SK-N-SH treated with all-trans-retinoic acid at 6 μM for 48 hours (cell line): ENCODE data around the gene SLC5A10.

ENCODE experiments used
- ATAC-seq: fragments of 200-7000 bp; cut with Tn5 transposase; 3 replicates; pipeline ENCODE4 v1.9.1; 2020; ENCODE audit warnings: mild to moderate bottlenecking, moderate library complexity
- ARNTL ChIP-seq: fragments of 450-650 bp; formaldehyde crosslinking; IDR thresholded peaks from 2 replicates; pipeline ENCODE4 v1.5.0; 2020; ENCODE audit warnings: low read depth, mild to moderate bottlenecking, moderate library complexity, borderline replicate concordance
- BACH2 ChIP-seq: fragments of 250-450 bp; sonication (Bioruptor Pico); IDR thresholded peaks from 2 replicates; pipeline ENCODE4 v1.9.0; 2021; ENCODE audit warnings: mild to moderate bottlenecking, borderline replicate concordance
- GLIS3 ChIP-seq: fragments of 250-450 bp; sonication (Bioruptor Pico); IDR thresholded peaks from 2 replicates; pipeline ENCODE4 v1.5.0; 2020; ENCODE audit warnings: mild to moderate bottlenecking, moderate library complexity
- ISL1 ChIP-seq: fragments of 250-450 bp; sonication (Bioruptor Pico); IDR thresholded peaks from 2 replicates; pipeline ENCODE4 v2.1.2; 2022; ENCODE audit warnings: mild to moderate bottlenecking, moderate library complexity
- PPARA ChIP-seq: fragments of 250-450 bp; sonication (Bioruptor Pico); IDR thresholded peaks from 2 replicates; pipeline ENCODE4 v1.5.0; 2020; ENCODE audit warnings: mild to moderate bottlenecking, borderline replicate concordance
- SNAI2 ChIP-seq: fragments of 250-450 bp; sonication (Bioruptor Pico); IDR thresholded peaks from 2 replicates; pipeline ENCODE4 v1.5.0; 2020; ENCODE audit warnings: mild to moderate bottlenecking, moderate library complexity
- TCF4 ChIP-seq: fragments of 250-450 bp; sonication (Bioruptor Pico); IDR thresholded peaks from 2 replicates; pipeline ENCODE4 v1.8.0; 2021; ENCODE audit warnings: mild to moderate bottlenecking, moderate library complexity, borderline replicate concordance
- TOX ChIP-seq: fragments of 250-450 bp; sonication (Bioruptor Pico); IDR thresholded peaks from 2 replicates; pipeline ENCODE4 v1.8.0; 2021; ENCODE audit warnings: mild to moderate bottlenecking, moderate library complexity, borderline replicate concordance
- ZC3H10 ChIP-seq: fragments of 250-450 bp; sonication (Bioruptor Pico); IDR thresholded peaks from 2 replicates; pipeline ENCODE4 v1.5.1; 2021; ENCODE audit warnings: mild to moderate bottlenecking, moderate library complexity
- ZFP3 ChIP-seq: fragments of 250-450 bp; sonication (Bioruptor Pico); IDR thresholded peaks from 2 replicates; pipeline ENCODE4 v1.5.0; 2020; ENCODE audit warnings: mild to moderate bottlenecking, moderate library complexity
- ZFP30 ChIP-seq: fragments of 450-650 bp; formaldehyde crosslinking; IDR thresholded peaks from 2 replicates; pipeline ENCODE4 v1.5.0; 2022; ENCODE audit warnings: mild to moderate bottlenecking, moderate library complexity
- ZNF565 ChIP-seq: fragments of 450-650 bp; formaldehyde crosslinking; conservative IDR thresholded peaks from 2 replicates; pipeline ENCODE4 v1.5.0; 2020; ENCODE audit warnings: low read depth, mild to moderate bottlenecking, moderate library complexity
- ZNF8 ChIP-seq: fragments of 450-650 bp; formaldehyde crosslinking; IDR thresholded peaks from 2 replicates; pipeline ENCODE4 v1.5.0; 2020; ENCODE audit warnings: mild to moderate bottlenecking, moderate library complexity
- TF ChIP-seq, protein P1 (sequence below): fragments of 250-450 bp; sonication (Bioruptor Pico); IDR thresholded peaks from 2 replicates; pipeline ENCODE4 v1.5.1; 2020; ENCODE audit warnings: low read depth, mild to moderate bottlenecking, moderate library complexity
- TF ChIP-seq, protein P2 (sequence below): fragments of 250-450 bp; sonication (Bioruptor Pico); IDR thresholded peaks from 2 replicates; pipeline ENCODE4 v1.5.0; 2020; ENCODE audit warnings: mild to moderate bottlenecking, moderate library complexity
- TF ChIP-seq, protein P3 (sequence below): fragments of 250-450 bp; sonication (Bioruptor Pico); IDR thresholded peaks from 2 replicates; pipeline ENCODE4 v1.8.0; 2020; ENCODE audit warnings: mild to moderate bottlenecking, moderate library complexity, borderline replicate concordance

SLC5A10 gene

DNA sequence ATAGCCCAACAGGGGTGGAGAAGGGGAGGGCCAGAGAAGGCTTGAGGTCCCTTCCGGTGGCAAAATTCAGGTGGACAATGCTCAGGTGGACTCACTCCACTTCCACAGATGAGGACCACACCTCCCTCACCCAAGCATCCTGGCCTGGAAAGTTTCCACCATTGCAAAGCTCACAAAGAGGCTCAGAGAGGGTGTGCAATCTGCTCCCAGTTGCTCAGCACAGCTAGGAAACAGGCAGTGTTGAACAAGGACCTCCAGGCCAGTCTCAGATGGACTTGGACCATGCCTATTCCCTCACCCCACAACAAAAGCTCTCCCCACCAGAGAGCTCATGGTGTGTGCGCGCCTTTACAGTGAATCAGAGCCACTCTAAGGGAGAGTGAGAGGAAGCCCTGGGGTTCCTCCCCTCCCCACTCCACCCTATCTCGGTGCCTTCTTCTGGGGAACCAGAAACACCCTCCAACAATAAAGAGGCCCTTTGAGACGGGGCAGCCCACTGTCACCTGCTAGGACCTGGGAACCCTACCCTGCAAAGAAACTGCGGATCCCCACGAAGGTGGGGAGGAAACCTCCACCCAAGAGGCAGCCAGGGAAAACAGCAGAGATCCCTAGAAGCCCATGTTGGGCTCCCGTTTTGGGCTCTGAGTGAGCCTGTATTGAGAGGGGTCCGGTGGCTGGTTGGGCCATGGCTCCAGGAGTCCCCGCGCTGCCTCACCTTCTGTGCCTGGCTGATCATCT is 51.0 kb downstream of the SLC5A10 start:
- TF ChIP-seq, protein P1, sequence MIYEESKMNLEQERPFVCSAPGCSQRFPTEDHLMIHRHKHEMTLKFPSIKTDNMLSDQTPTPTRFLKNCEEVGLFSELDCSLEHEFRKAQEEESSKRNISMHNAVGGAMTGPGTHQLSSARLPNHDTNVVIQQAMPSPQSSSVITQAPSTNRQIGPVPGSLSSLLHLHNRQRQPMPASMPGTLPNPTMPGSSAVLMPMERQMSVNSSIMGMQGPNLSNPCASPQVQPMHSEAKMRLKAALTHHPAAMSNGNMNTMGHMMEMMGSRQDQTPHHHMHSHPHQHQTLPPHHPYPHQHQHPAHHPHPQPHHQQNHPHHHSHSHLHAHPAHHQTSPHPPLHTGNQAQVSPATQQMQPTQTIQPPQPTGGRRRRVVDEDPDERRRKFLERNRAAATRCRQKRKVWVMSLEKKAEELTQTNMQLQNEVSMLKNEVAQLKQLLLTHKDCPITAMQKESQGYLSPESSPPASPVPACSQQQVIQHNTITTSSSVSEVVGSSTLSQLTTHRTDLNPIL (CRISPR knock-in tag), result no peak
- TF ChIP-seq TOX (CRISPR knock-in tag) (no peak), ISL1 (CRISPR knock-in tag) (no peak), TCF4 (no peak)
- TF ChIP-seq, all 23 proteins: peak for 0
- ATAC-seq, result peak; percentile 17

DNA sequence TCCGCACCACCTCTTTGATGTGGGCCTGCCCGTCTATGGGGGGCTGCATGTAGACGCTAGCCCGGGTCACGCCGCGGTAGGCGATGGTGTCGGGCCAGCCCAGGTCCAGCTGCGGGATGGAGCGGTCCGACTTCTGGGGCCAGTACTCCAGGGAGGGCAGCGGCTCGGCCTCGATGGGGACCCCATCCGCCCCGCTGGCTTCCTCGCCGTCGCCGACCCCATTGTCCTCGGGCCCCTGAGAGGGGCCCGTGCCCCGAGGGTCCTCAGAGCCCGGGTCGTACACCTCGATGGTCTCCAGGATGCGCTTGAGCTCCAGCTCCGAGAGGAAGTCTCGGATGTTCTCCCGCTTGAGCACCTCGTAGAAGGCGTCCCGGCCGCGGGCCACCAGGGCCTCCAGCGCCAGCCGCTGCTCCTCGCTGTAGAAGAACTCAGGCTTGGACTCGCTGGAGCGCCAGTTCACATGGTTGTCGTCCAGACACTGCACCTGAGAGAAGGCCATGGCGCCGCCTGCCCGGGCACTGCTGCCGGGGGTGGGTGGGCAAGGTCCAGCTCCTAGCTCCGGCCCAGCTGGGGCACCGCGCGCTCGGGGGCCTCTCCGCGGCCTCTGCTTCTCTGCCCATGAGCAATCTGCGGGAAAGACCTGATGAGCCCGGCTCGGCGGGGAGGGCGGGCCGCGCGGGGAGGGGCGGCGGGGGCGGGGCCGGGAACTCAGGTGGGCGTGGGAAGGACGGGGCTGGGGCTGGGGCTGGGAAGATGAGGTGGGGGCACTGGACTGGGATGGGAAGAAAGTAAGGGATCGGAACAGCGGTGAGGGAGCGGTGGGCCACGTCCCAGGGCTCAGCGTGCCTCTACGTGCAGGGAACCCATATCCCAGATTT is 51.8 kb downstream of the SLC5A10 start:
- TF ChIP-seq, protein P2, sequence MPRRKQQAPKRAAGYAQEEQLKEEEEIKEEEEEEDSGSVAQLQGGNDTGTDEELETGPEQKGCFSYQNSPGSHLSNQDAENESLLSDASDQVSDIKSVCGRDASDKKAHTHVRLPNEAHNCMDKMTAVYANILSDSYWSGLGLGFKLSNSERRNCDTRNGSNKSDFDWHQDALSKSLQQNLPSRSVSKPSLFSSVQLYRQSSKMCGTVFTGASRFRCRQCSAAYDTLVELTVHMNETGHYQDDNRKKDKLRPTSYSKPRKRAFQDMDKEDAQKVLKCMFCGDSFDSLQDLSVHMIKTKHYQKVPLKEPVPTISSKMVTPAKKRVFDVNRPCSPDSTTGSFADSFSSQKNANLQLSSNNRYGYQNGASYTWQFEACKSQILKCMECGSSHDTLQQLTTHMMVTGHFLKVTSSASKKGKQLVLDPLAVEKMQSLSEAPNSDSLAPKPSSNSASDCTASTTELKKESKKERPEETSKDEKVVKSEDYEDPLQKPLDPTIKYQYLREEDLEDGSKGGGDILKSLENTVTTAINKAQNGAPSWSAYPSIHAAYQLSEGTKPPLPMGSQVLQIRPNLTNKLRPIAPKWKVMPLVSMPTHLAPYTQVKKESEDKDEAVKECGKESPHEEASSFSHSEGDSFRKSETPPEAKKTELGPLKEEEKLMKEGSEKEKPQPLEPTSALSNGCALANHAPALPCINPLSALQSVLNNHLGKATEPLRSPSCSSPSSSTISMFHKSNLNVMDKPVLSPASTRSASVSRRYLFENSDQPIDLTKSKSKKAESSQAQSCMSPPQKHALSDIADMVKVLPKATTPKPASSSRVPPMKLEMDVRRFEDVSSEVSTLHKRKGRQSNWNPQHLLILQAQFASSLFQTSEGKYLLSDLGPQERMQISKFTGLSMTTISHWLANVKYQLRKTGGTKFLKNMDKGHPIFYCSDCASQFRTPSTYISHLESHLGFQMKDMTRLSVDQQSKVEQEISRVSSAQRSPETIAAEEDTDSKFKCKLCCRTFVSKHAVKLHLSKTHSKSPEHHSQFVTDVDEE (CRISPR knock-in tag), result no peak
- no peak for TF ChIP-seq SNAI2 (CRISPR knock-in tag)
- no peak for TF ChIP-seq ZC3H10 (CRISPR knock-in tag)
- TF ChIP-seq TOX (CRISPR knock-in tag), result no peak
- TF ChIP-seq ZNF8 (CRISPR knock-in tag), result no peak
- TF ChIP-seq ZFP30 (CRISPR knock-in tag), result no peak
- TF ChIP-seq BACH2 (CRISPR knock-in tag), result no peak
- TF ChIP-seq, protein P3, sequence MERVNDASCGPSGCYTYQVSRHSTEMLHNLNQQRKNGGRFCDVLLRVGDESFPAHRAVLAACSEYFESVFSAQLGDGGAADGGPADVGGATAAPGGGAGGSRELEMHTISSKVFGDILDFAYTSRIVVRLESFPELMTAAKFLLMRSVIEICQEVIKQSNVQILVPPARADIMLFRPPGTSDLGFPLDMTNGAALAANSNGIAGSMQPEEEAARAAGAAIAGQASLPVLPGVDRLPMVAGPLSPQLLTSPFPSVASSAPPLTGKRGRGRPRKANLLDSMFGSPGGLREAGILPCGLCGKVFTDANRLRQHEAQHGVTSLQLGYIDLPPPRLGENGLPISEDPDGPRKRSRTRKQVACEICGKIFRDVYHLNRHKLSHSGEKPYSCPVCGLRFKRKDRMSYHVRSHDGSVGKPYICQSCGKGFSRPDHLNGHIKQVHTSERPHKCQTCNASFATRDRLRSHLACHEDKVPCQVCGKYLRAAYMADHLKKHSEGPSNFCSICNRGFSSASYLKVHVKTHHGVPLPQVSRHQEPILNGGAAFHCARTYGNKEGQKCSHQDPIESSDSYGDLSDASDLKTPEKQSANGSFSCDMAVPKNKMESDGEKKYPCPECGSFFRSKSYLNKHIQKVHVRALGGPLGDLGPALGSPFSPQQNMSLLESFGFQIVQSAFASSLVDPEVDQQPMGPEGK (CRISPR knock-in tag), result no peak
- TF ChIP-seq PPARA (CRISPR knock-in tag), result no peak
- no peak for TF ChIP-seq GLIS3 (CRISPR knock-in tag)
- TF ChIP-seq, all 23 proteins: peak for 0
- ATAC-seq, result no peak; the same call in 2 of the 3 replicates

DNA sequence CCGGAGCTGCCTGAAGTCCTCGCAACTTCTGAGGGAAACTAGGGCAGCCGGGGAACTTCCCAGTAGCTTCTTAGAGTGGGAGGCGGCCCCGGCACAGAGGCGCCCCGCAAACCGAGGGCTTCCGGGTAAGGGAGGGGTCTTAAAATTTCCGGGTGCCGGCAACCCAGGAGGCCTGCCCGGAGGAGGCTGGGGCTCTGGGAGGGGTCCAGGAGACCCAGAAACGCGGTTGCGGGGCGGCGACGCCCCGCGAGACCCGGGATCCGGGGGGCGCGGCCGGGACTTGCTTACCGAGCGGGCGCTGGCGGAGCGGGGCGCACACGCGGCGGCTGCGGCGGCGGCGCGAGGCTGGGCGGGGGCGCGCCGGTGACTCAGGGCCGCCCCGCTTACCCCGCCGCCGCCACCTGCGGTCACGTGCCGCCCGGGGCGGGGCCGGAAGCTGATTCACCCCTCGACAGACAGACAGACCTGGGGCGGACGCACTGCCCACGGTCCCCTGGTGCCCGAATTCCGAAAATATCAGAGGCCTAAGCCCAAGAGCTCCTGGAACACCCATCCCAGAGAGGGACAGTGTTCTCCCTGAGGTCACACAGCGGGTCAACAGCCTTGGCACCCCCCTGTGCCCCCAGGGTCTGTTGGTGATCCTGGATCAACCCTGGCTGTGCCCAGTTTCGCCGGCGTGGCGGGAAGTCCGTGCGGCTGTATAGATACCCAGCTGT is 52.6 kb downstream of the SLC5A10 start, which contains the start of gene FAM83G:
Gene FAM83G, minus strand, starts transcription at position 344 of the 716 bp plus-strand sequence. CDS start 723 bp downstream, outside the sequence.
- TF ChIP-seq ZNF565 (CRISPR knock-in tag) (no peak), SNAI2 (CRISPR knock-in tag) (no peak), ZNF8 (CRISPR knock-in tag) (no peak), ZFP3 (CRISPR knock-in tag) (no peak), ISL1 (CRISPR knock-in tag) (no peak), ARNTL (no peak)
- TF ChIP-seq, protein P3 (CRISPR knock-in tag), result no peak
- TF ChIP-seq, protein P1 (CRISPR knock-in tag), result no peak
- ATAC-seq, result peak; percentile 63
